Keratinocyte (primary cell): ENCODE results near the gene CCDC102A. TPM values are rescaled to one million over a fixed set of nuclear protein-coding genes. Genes with fewer than 3 reads are reported as not detected.
A peak's percentile ranks its signal among the peaks of the same experiment; 100 is the strongest.

Source experiments
- DNase-seq: peaks from one replicate; pipeline ENCODE4 v3.0.0-alpha.2; 2011; ENCODE audit warnings: low read depth, missing footprints, low spot score
- FAIRE-seq: peaks from 2 replicates; lab custom pipeline; 2011; peaks lifted over from hg19 to GRCh38; lab: Jason Lieb, UNC
- H2AFZ ChIP-seq: 2 replicates; pipeline ENCODE4 v1.6.0; 2012; ENCODE audit warnings: low read length, control low read depth, inconsistent platforms; ENCODE audit not compliant: control insufficient read depth
- H3K27ac ChIP-seq: 2 replicates; pipeline ENCODE4 v1.5.1; 2011; ENCODE audit warnings: low read length; ENCODE audit not compliant: control insufficient read depth, insufficient read depth
- H3K27me3 ChIP-seq: 3 replicates; pipeline ENCODE4 v1.6.0; 2011; ENCODE audit warnings: low read length; ENCODE audit not compliant: control insufficient read depth, insufficient read depth; ENCODE audit errors: extremely low read depth
- H3K36me3 ChIP-seq, 2 experiments: 2 replicates in 1 of 2; 3 replicates in 1 of 2; pipeline ENCODE4 v1.5.1; 2011; ENCODE audit warnings: low read length in 2 of 2, mild to moderate bottlenecking in 1 of 2; ENCODE audit not compliant: control insufficient read depth in 2 of 2, insufficient read depth in 2 of 2; ENCODE audit errors: extremely low read depth in 1 of 2
- H3K4me1 ChIP-seq: 3 replicates; pipeline ENCODE4 v1.5.1; 2011; ENCODE audit warnings: low read length; ENCODE audit not compliant: control insufficient read depth, insufficient read depth; ENCODE audit errors: extremely low read depth
- H3K4me2 ChIP-seq: 3 replicates; pipeline ENCODE4 v1.6.0; 2011; ENCODE audit warnings: low read depth, low read length; ENCODE audit not compliant: control insufficient read depth, insufficient read depth; ENCODE audit errors: extremely low read depth
- H3K4me3 ChIP-seq, 3 experiments: fragments of 200-600 bp in 1 of 3; sonication (generic) in 1 of 3; 2 replicates in 2 of 3; 3 replicates in 1 of 3; pipeline ENCODE4 v1.5.1; 2011 to 2016; ENCODE audit warnings: low read length in 3 of 3, mild to moderate bottlenecking in 3 of 3, control low read depth in 2 of 3, inconsistent platforms in 1 of 3, low read depth in 1 of 3, mixed read lengths in 1 of 3, mixed run types in 1 of 3, moderate library complexity in 1 of 3; ENCODE audit not compliant: control insufficient read depth in 2 of 3, insufficient read depth in 2 of 3; ENCODE audit errors: extremely low read depth in 1 of 3
- H3K79me2 ChIP-seq: 2 replicates; pipeline ENCODE4 v1.6.0; 2012; ENCODE audit warnings: low read length; ENCODE audit not compliant: control insufficient read depth, insufficient read depth
- H3K9ac ChIP-seq: 3 replicates; pipeline ENCODE4 v1.6.0; 2011; ENCODE audit warnings: low read length; ENCODE audit not compliant: control insufficient read depth, insufficient read depth; ENCODE audit errors: extremely low read depth
- H3K9me1 ChIP-seq: 3 replicates; pipeline ENCODE4 v1.6.0; 2011; ENCODE audit warnings: low read length; ENCODE audit not compliant: control insufficient read depth, insufficient read depth; ENCODE audit errors: extremely low read depth
- H3K9me3 ChIP-seq: 2 replicates; pipeline ENCODE4 v1.5.1; 2012; ENCODE audit warnings: low read depth, low read length; ENCODE audit not compliant: control insufficient read depth
- H4K20me1 ChIP-seq: 3 replicates; pipeline ENCODE4 v1.6.0; 2011; ENCODE audit warnings: low read length; ENCODE audit not compliant: control insufficient read depth, insufficient read depth; ENCODE audit errors: extremely low read depth
- EZH2 ChIP-seq: IDR thresholded peaks from one replicate; pipeline ENCODE4 v1.6.1; 2012; ENCODE audit warnings: inconsistent platforms, mild to moderate bottlenecking, low read length, moderate library complexity
- dilution Hi-C: fragments of 300-500 bp; cut with MboI; formaldehyde crosslinking; loops from one replicate; pipeline ENCODE4 v1.7.0; 2020; ENCODE audit warnings: low sequenced_read_pairs; ENCODE audit not compliant: extremely low pct_ligation_motif_present
- polyA plus RNA-seq, 5 experiments: library from polyadenylated mRNA; depleted of rRNA in 3 of 5; stranded (reverse) in 3 of 5; stranded (forward) in 1 of 5; unstranded in 1 of 5; fragments of >200 nt; gene quantifications; 1 replicate in 1 of 5; 2 replicates in 3 of 5; 3 replicates in 1 of 5; pipeline versions ENCODE4 v1.2.1 to v1.2.3, GENCODE V29; 2011 to 2012; ENCODE audit warnings: missing spikeins in 2 of 5, low read depth in 1 of 5, low replicate concordance in 1 of 5
- TF ChIP-seq, protein P1 (sequence below), 3 experiments: IDR thresholded peaks in 1 of 3; conservative IDR thresholded peaks in 1 of 3; optimal IDR thresholded peaks in 1 of 3; 2 replicates in 2 of 3; 3 replicates in 1 of 3; pipeline versions ENCODE3 to v1.5.1; 2011; ENCODE audit warnings: low read length in 3 of 3, mild to moderate bottlenecking in 3 of 3, moderate library complexity in 2 of 3, control low read depth in 1 of 3, inconsistent platforms in 1 of 3; ENCODE audit not compliant: insufficient read depth in 2 of 3; ENCODE audit errors: extremely low read depth in 1 of 3

The CCDC102A gene
- polyA plus RNA-seq, 1 donor (not counting 4 experiments of a cell fraction or from before 2014, with no cell fraction given) = 2.2 TPM

DNA sequence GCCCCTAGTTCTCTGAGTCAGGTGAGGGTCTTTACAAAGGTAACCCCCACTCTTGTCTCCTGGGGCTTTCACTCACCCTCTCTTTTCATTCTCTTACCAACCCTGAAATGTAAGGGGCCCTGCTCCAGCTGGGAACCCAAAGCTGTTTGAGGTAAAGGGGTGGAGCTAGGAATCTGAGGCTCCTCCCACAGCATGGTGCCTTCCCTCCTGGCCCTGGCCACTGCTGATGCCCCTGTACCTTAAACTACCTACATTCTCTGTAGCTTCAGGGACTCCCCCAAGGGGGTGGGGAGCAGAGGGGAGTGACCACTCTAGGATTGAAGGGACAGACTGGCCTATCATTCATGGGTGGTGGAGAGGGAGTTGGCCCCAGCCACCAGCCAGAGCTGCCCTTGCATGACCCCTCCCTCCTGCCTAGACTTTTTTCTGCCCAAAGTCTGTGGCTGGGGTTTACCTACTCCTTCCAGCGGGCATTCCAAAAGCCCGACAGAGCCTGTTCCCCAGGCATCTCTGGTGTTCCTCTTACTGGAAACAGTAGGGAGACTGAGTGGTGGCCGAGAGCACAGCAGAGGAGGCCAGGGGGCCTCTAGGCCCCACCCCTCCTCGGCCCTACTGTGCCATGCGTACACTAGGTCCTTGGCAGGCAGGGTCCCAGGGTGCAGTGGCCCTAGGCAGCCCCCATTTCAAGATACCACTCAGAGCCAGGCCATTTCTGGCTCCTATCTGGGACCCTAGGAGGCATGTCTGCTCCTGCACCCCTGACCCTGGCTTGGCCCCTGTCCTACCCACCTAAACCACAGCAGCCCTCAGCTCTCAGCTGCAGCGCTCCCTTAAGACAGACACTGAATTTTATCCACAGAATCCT, 59.6 kb downstream of the CCDC102A start:
- H3K36me3 ChIP-seq = peaks cover 7 to 31% of the 10 kb centered on the region in 2 experiments
- TF ChIP-seq, protein P1, sequence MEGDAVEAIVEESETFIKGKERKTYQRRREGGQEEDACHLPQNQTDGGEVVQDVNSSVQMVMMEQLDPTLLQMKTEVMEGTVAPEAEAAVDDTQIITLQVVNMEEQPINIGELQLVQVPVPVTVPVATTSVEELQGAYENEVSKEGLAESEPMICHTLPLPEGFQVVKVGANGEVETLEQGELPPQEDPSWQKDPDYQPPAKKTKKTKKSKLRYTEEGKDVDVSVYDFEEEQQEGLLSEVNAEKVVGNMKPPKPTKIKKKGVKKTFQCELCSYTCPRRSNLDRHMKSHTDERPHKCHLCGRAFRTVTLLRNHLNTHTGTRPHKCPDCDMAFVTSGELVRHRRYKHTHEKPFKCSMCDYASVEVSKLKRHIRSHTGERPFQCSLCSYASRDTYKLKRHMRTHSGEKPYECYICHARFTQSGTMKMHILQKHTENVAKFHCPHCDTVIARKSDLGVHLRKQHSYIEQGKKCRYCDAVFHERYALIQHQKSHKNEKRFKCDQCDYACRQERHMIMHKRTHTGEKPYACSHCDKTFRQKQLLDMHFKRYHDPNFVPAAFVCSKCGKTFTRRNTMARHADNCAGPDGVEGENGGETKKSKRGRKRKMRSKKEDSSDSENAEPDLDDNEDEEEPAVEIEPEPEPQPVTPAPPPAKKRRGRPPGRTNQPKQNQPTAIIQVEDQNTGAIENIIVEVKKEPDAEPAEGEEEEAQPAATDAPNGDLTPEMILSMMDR (optimal IDR thresholded peaks at IDR 0.05 in 1 of 3, IDR thresholded peaks at IDR 0.05 in 1 of 3, conservative IDR thresholded peaks at IDR 0.05 in 1 of 3; ENCODE audit: extremely low read depth in 1 of 3, insufficient read depth in 2 of 3, low read length in 3 of 3) = no peak
- TF ChIP-seq EZH2 = no peak
- H3K4me2 ChIP-seq = no peak overlapping the region
- H2AFZ ChIP-seq = no peak overlapping the region
- no peaks in the 10 kb centered on the region for H3K79me2 ChIP-seq
- FAIRE-seq (no peak), DNase-seq (no peak)
- H3K9me3 ChIP-seq = no peaks in the 10 kb centered on the region
- H3K9ac ChIP-seq = no peak overlapping the region
- H3K27me3 ChIP-seq = no peaks in the 10 kb centered on the region
- dilution Hi-C loops = no loop called here
- no peaks in the 10 kb centered on the region for H3K4me1 ChIP-seq
- no peaks in the 10 kb centered on the region for H4K20me1 ChIP-seq
- H3K4me3 ChIP-seq = no peak overlapping the region
- H3K27ac ChIP-seq = no peak overlapping the region
- no peaks in the 10 kb centered on the region for H3K9me1 ChIP-seq

DNA sequence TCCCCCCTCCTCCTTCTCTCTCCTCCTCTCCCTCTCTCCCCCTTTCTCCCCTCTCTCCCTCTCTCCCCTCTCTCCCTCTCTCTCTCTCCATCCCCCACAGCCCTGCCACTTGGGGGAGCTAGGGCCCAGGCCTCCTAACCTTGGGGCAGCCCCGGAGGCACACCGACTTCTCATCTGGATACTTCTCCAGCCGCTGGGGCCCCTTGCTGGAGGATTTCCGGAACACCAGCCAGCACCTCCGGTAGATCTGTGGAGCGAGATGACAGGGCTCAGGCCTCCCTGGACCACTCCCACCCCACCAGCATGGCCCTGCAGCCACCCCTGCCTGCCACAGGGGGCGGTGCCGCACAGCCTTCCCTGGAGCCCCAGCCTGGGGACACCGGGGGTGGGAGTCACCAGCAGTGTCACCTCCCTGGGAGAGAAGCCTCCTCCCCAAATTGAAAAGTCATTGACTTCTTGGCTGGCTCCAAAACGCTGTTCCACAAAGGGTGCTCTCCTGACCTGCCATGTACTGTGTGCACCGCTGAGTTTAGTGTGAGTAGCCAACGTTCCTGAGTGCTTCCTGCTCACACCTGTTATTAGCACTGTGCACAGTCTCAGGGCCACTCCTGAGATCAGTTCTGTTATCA, 60.5 kb downstream of the CCDC102A start:
- H2AFZ ChIP-seq = no peak overlapping the region
- peaks cover 8 to 33% of the 10 kb centered on the region in 2 experiments for H3K36me3 ChIP-seq
- no peak for TF ChIP-seq EZH2
- TF ChIP-seq, protein P1 (optimal IDR thresholded peaks at IDR 0.05 in 1 of 3, IDR thresholded peaks at IDR 0.05 in 1 of 3, conservative IDR thresholded peaks at IDR 0.05 in 1 of 3; ENCODE audit: extremely low read depth in 1 of 3, insufficient read depth in 2 of 3, low read length in 3 of 3) = peak in 2 of 3 experiments; percentile 29 to 49
- H3K27me3 ChIP-seq = no peaks in the 10 kb centered on the region
- dilution Hi-C loops = no loop called here
- no peak overlapping the region for H3K9ac ChIP-seq
- no peak overlapping the region for H3K4me3 ChIP-seq
- no peaks in the 10 kb centered on the region for H3K9me3 ChIP-seq
- no peaks in the 10 kb centered on the region for H3K4me1 ChIP-seq
- H3K9me1 ChIP-seq = no peaks in the 10 kb centered on the region
- H4K20me1 ChIP-seq = no peaks in the 10 kb centered on the region
- no peak for DNase-seq
- no peak for FAIRE-seq
- H3K27ac ChIP-seq = no peak overlapping the region
- no peak overlapping the region for H3K4me2 ChIP-seq
- H3K79me2 ChIP-seq = no peaks in the 10 kb centered on the region
